Urinary bladder (tissue), 4 donors: ENCODE data around the gene TRMT2A. TPM values are rescaled to one million over a fixed set of nuclear protein-coding genes. Genes with fewer than 3 reads are reported as not detected.

Experiments
- DNase-seq: peaks from one replicate; pipeline ENCODE4 v3.0.0-alpha.2; 2015; ENCODE audit errors: extremely low spot score
- H3K27ac ChIP-seq: one replicate; pipeline ENCODE4 v1.5.1; 2013; ENCODE audit warnings: low read depth, mild to moderate bottlenecking, moderate library complexity
- H3K36me3 ChIP-seq: one replicate; pipeline ENCODE4 v1.6.1; 2013; ENCODE audit warnings: mild to moderate bottlenecking, moderate library complexity; ENCODE audit not compliant: insufficient read depth
- H3K4me1 ChIP-seq: one replicate; pipeline ENCODE4 v1.6.1; 2013; ENCODE audit warnings: mild to moderate bottlenecking, moderate library complexity; ENCODE audit not compliant: insufficient read depth
- H3K4me3 ChIP-seq: one replicate; pipeline ENCODE4 v1.5.1; 2013; ENCODE audit warnings: low read depth, low read length
- WGBS: extraction: QIAGEN DNeasy Blood & Tissue Kit; methylation state at CpG from one replicate; pipeline ENCODE4 v1.1.7; 2013; 5-methylcytosine and 5-hydroxymethylcytosine counted together
- polyA plus RNA-seq: library from polyadenylated mRNA; stranded (reverse); fragments of 200-250 nt; gene quantifications from one replicate; pipeline ENCODE4 v1.2.3, GENCODE V29; 2013
- total RNA-seq: library from RNA; depleted of rRNA; stranded (reverse); fragments of >200 nt; gene quantifications from one replicate; pipeline ENCODE4 v1.2.3, GENCODE V29; 2014
- donor health status: healthy with polysubstance abuse.
- donor health status: healthy.

The TRMT2A gene
- total and polyA plus RNA-seq, 2 donors = 23.3 to 37.9 TPM

- no peak for DNase-seq
- H3K4me1 ChIP-seq = no peaks in the 10 kb centered on the region
- H3K36me3 ChIP-seq = peaks cover 4% of the 10 kb centered on the region
- WGBS = 84% methylated on average over 26 of the region's 26 CpGs
- H3K27ac ChIP-seq = no peak overlapping the region
- no peak overlapping the region for H3K4me3 ChIP-seq
Observed at GRCh38 chr22:20112623-20113511, 4.2 kb downstream of the TRMT2A start.

GRCh38 chr22:20111689-20112622, 5.1 kb downstream of the TRMT2A start:
- Histone ChIP-seq H3K36me3 (peaks cover 7% of the 10 kb centered on the region), H3K4me3 (no peak overlapping the region), H3K4me1 (no peaks in the 10 kb centered on the region), H3K27ac (no peak overlapping the region)
- no peak for DNase-seq
- WGBS = 72% methylated on average over 7 of the region's 7 CpGs

- Histone ChIP-seq H3K36me3 (peaks cover 8% of the 10 kb centered on the region), H3K27ac (no peak overlapping the region), H3K4me1 (no peaks in the 10 kb centered on the region), H3K4me3 (no peak overlapping the region)
- WGBS = 61% methylated on average over 14 of the region's 14 CpGs
- no peak for DNase-seq
Observed at GRCh38 chr22:20111045-20111688, 5.9 kb downstream of the TRMT2A start.

- DNase-seq = no peak
- peaks cover 11% of the 10 kb centered on the region for H3K36me3 ChIP-seq
- no peak overlapping the region for H3K27ac ChIP-seq
- WGBS = 85% methylated on average over 9 of the region's 9 CpGs
- no peaks in the 10 kb centered on the region for H3K4me1 ChIP-seq
- no peak overlapping the region for H3K4me3 ChIP-seq
Observed at GRCh38 chr22:20110359-20110985, 6.6 kb downstream of the TRMT2A start.

GRCh38 chr22:20109411-20110358, 7.3 kb downstream of the TRMT2A start:
- H3K36me3 ChIP-seq = peaks cover 11% of the 10 kb centered on the region
- DNase-seq = no peak
- H3K27ac ChIP-seq = no peak overlapping the region
- WGBS = 83% methylated on average over 23 of the region's 23 CpGs
- no peaks in the 10 kb centered on the region for H3K4me1 ChIP-seq
- no peak overlapping the region for H3K4me3 ChIP-seq

- Histone ChIP-seq H3K4me1 (no peaks in the 10 kb centered on the region), H3K4me3 (no peak overlapping the region), H3K36me3 (peaks cover 11% of the 10 kb centered on the region), H3K27ac (no peak overlapping the region)
- WGBS = 90% methylated on average over 12 of the region's 12 CpGs
- no peak for DNase-seq
Observed at GRCh38 chr22:20108757-20109230, 8.2 kb downstream of the TRMT2A start.

GRCh38 chr22:20107951-20108756, 8.9 kb downstream of the TRMT2A start:
- H3K27ac ChIP-seq = no peak overlapping the region
- no peak overlapping the region for H3K4me3 ChIP-seq
- 82% methylated on average over 13 of the region's 13 CpGs for WGBS
- peaks cover 11% of the 10 kb centered on the region for H3K36me3 ChIP-seq
- H3K4me1 ChIP-seq = no peaks in the 10 kb centered on the region
- no peak for DNase-seq

DNA sequence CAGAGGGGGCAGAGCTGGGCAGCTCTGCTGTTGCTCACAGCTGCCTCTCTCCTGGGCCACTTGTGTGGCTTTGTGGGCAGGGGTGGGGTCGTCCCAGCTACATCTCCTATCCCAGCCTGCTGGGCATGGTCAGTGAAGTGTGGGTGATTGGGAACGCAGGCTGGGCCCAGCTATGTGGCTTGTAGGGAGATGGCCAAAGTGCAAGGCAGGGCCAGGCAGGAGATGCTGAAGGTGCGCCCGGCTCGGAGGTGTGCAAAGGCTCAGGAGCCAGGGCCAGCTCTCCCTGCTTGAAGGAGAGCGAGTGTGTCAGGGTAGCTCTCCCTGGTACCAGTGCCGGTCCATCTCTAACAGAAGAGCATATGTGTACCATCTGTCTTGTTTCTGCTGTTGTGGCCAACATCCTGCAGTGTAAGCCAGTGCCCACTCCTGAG, 9.5 kb downstream of the TRMT2A start:
- 92% methylated on average over 7 of the region's 7 CpGs for WGBS
- H3K4me1 ChIP-seq = no peaks in the 10 kb centered on the region
- no peak for DNase-seq
- H3K4me3 ChIP-seq = no peak overlapping the region
- no peak overlapping the region for H3K27ac ChIP-seq
- peaks cover 11% of the 10 kb centered on the region for H3K36me3 ChIP-seq

DNA sequence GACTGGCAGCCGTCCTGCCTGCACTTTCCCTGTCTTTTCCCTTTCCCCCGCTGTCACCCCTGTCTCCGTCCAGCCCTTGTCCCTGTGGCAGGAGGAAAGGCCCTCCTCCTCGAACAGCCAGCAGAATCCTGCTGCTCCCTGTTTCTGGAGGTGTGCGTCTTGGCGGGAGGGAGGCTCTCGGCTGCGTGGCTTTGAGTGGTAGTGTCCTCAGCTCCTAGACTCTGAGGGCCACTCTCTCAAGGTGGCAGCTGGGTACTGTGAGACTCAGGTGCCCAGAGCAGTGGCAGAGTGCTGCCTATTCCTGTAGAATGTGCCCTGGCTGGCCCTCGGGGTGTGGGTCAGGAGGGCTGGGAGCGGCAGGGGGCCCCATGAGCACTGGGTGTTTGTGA, 10.2 kb downstream of the TRMT2A start:
- H3K4me1 ChIP-seq = no peaks in the 10 kb centered on the region
- H3K36me3 ChIP-seq = peaks cover 11% of the 10 kb centered on the region
- H3K27ac ChIP-seq = no peak overlapping the region
- H3K4me3 ChIP-seq = no peak overlapping the region
- WGBS = 95% methylated on average over 10 of the region's 10 CpGs
- no peak for DNase-seq

GRCh38 chr22:20106205-20106848, 10.7 kb downstream of the TRMT2A start:
- WGBS = 88% methylated on average over 20 of the region's 20 CpGs
- DNase-seq = no peak
- no peak overlapping the region for H3K4me3 ChIP-seq
- peaks cover 11% of the 10 kb centered on the region for H3K36me3 ChIP-seq
- no peaks in the 10 kb centered on the region for H3K4me1 ChIP-seq
- no peak overlapping the region for H3K27ac ChIP-seq

GRCh38 chr22:20105456-20106204, 11.4 kb downstream of the TRMT2A start:
- H3K27ac ChIP-seq = no peak overlapping the region
- DNase-seq = no peak
- no peaks in the 10 kb centered on the region for H3K4me1 ChIP-seq
- WGBS = 95% methylated on average over 7 of the region's 7 CpGs
- peaks cover 12% of the 10 kb centered on the region for H3K36me3 ChIP-seq
- H3K4me3 ChIP-seq = no peak overlapping the region
